HG03064 (cell line): ENCODE measurements around the gene BMPR1A.
"Not testable (repeated sequence)": the region's sequence is repeated elsewhere in the genome, so short reads cannot be mapped to it uniquely, and the experiment has no call there.

Experiments
- ATAC-seq: cut with Tn5 transposase; IDR thresholded peaks from one replicate; pipeline ENCODE4 v1.9.1; 2021; ENCODE audit warnings: low read depth; ENCODE audit not compliant: unreplicated experiment

Gene BMPR1A

GRCh38 chr10:86979296-86979818 is 222.9 kb downstream of the BMPR1A start:
- no peak for ATAC-seq

GRCh38 chr10:86979977-86980448 is 223.6 kb downstream of the BMPR1A start:
- ATAC-seq = no peak

- not testable (repeated sequence) for ATAC-seq
Measured at GRCh38 chr10:86981020-86981419, 224.6 kb downstream of the BMPR1A start.

GRCh38 chr10:86981716-86982115 is 225.3 kb downstream of the BMPR1A start:
- ATAC-seq = no peak
